PC-9 (cell line): ENCODE results near the gene CNTNAP2. TPM values are rescaled to one million over a fixed set of nuclear protein-coding genes. Genes with fewer than 3 reads are reported as not detected.

Experiments used
- BruUV-seq: library from RNA; stranded (reverse); fragments of 400-500 nt; replicated peaks from 2 replicates; lab custom pipeline; 2021; lab: Mats Ljungman, UMichigan
- CTCF ChIA-PET: fragments of 300-600 bp; sonication (Branson Sonifier 250); formaldehyde crosslinking; loops from one replicate; lab custom pipeline; 2022; ENCODE audit warnings: antibody characterized with exemption; lab: Charles Lee
- POLR2A ChIA-PET: fragments of 300-600 bp; sonication (Branson Sonifier 250); formaldehyde crosslinking; loops from one replicate; lab custom pipeline; 2022; ENCODE audit warnings: antibody characterized with exemption; ENCODE audit not compliant: unreplicated experiment; lab: Charles Lee
- DNase-seq, 2 experiments: peaks; one replicate each; pipeline versions ENCODE4 v3.0.0 to v3.0.0-alpha.2; 2015 to 2022; ENCODE audit warnings: mixed read lengths in 1 of 2
- H2AFZ ChIP-seq: fragments of 200-600 bp; sonication (generic); 2 replicates; pipeline ENCODE4 v1.8.1; 2017; ENCODE audit warnings: antibody characterized with exemption
- H3F3A ChIP-seq: fragments of 200-600 bp; sonication (generic); 2 replicates; pipeline ENCODE4 v1.8.1; 2017; ENCODE audit warnings: antibody characterized with exemption, mild to moderate bottlenecking, low read depth; ENCODE audit not compliant: insufficient read depth
- H3K27ac ChIP-seq: fragments of 200-600 bp; sonication (generic); 2 replicates; pipeline ENCODE4 v1.6.1; 2016; ENCODE audit warnings: mixed run types
- H3K27me3 ChIP-seq: fragments of 200-600 bp; sonication (generic); 2 replicates; pipeline ENCODE4 v1.6.1; 2016; ENCODE audit warnings: low read depth, mixed run types; ENCODE audit not compliant: insufficient read depth
- H3K36me3 ChIP-seq: fragments of 200-600 bp; sonication (generic); 2 replicates; pipeline ENCODE4 v1.6.1; 2016; ENCODE audit warnings: low read depth, mixed run types
- H3K4me1 ChIP-seq: fragments of 200-600 bp; sonication (generic); replicated peaks from 2 replicates; pipeline ENCODE4 v1.6.1; 2016; ENCODE audit warnings: mixed run types; ENCODE audit not compliant: insufficient read depth
- H3K4me2 ChIP-seq: fragments of 200-600 bp; sonication (generic); 2 replicates; pipeline ENCODE4 v1.6.1; 2017; ENCODE audit warnings: mixed run types
- H3K4me3 ChIP-seq: fragments of 200-600 bp; sonication (generic); 2 replicates; pipeline ENCODE4 v1.6.1; 2016; ENCODE audit warnings: mixed run types
- H3K79me2 ChIP-seq: fragments of 200-600 bp; sonication (generic); 2 replicates; pipeline ENCODE4 v1.6.1; 2017; ENCODE audit warnings: low read depth, mixed run types
- H3K9me2 ChIP-seq: fragments of 200-600 bp; sonication (generic); 2 replicates; pipeline ENCODE4 v1.8.1; 2017; ENCODE audit warnings: mild to moderate bottlenecking; ENCODE audit not compliant: insufficient read depth
- H3K9me3 ChIP-seq: fragments of 200-600 bp; sonication (generic); 2 replicates; pipeline ENCODE4 v1.8.1; 2016; ENCODE audit warnings: low read depth; ENCODE audit not compliant: insufficient read depth
- H4K20me1 ChIP-seq: fragments of 200-600 bp; sonication (generic); 2 replicates; pipeline ENCODE4 v1.8.1; 2017; ENCODE audit not compliant: insufficient read depth
- EZH2 ChIP-seq: fragments of 200-600 bp; sonication (generic); IDR thresholded peaks from 2 replicates; pipeline ENCODE4 v1.8.0; 2017; ENCODE audit warnings: antibody characterized with exemption, low read depth
- intact Hi-C: fragments of 100-400 bp; cut with micrococcal nuclease; formaldehyde crosslinking; loops from one replicate; pipeline ENCODE4 v1.10.0; 2022; ENCODE audit not compliant: unreplicated experiment
- total RNA-seq: library from RNA; stranded (reverse); gene quantifications from 2 replicates; pipeline ENCODE4 v1.2.3, GENCODE V29; 2021
- TF ChIP-seq, protein P1 (sequence below): fragments of 200-600 bp; sonication (generic); conservative IDR thresholded peaks from 2 replicates; pipeline ENCODE4 v1.6.1; 2017; ENCODE audit warnings: mixed run types, antibody characterized with exemption, mild to moderate bottlenecking, moderate library complexity

CNTNAP2 gene
- total RNA-seq, 1 experiment from 2014 or later: not detected

DNA sequence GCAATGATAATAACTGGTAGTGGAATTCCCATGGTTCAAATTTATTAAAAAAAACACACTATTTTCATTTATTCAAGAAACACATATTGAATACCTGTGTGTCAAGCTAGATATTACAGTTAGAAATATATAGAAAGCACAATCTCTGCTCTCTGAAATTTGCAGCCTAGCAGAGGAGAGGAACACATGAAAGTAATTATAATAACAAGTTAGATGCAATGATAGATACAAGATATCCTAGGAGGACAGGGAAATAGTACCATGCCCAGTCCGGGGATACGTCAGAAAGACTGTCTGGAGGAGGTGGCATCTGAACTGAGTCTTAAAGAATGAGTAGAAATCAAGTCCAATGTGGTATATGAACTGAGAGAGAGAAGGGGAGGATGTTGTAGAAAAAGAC lies 1988.3 kb downstream of the CNTNAP2 start:
- Histone ChIP-seq H3K4me1 (no peaks in the 10 kb centered on the region), H3K79me2 (no peaks in the 10 kb centered on the region), H3K4me2 (no peak overlapping the region), H3F3A (no peaks in the 10 kb centered on the region), H3K27ac (no peak overlapping the region), H3K36me3 (no peaks in the 10 kb centered on the region), H3K9me2 (no peaks in the 10 kb centered on the region), H3K9me3 (no peaks in the 10 kb centered on the region), H4K20me1 (no peaks in the 10 kb centered on the region), H3K4me3 (no peak overlapping the region), H3K27me3 (peaks cover 29% of the 10 kb centered on the region), H2AFZ (no peak overlapping the region)
- BruUV-seq: no TSS peak
- TF ChIP-seq, protein P1, sequence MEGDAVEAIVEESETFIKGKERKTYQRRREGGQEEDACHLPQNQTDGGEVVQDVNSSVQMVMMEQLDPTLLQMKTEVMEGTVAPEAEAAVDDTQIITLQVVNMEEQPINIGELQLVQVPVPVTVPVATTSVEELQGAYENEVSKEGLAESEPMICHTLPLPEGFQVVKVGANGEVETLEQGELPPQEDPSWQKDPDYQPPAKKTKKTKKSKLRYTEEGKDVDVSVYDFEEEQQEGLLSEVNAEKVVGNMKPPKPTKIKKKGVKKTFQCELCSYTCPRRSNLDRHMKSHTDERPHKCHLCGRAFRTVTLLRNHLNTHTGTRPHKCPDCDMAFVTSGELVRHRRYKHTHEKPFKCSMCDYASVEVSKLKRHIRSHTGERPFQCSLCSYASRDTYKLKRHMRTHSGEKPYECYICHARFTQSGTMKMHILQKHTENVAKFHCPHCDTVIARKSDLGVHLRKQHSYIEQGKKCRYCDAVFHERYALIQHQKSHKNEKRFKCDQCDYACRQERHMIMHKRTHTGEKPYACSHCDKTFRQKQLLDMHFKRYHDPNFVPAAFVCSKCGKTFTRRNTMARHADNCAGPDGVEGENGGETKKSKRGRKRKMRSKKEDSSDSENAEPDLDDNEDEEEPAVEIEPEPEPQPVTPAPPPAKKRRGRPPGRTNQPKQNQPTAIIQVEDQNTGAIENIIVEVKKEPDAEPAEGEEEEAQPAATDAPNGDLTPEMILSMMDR: no peak
- TF ChIP-seq EZH2: no peak
- intact Hi-C loops: no loop called here
- DNase-seq: no peak
- ChIA-PET POLR2A (interaction anchor here (0.5 kb wide), 1 partner anchor 222 kb away, joined by 7 read pairs; no protein-coding TSS in a partner anchor), CTCF (no interaction called here)

DNA sequence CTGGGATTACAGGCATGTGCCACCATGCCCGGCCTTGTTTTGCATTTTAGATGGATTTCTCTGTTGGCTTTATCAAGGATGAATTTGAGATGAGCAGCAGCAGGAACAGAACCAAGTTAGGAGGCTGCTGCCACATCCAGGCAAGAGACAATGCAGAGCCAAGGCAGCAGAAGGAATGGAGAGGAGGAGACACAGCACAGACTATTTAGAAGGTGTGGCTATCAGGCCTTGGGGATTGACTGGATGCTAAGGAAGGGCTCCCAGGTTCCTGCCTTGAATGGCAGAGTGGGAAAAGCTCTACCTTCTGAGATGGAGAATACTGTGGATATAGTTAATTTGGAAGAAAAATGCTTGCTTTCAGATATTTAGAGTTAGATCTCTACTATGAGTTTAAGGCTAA lies 1989.3 kb downstream of the CNTNAP2 start:
- POLR2A ChIA-PET: no interaction called here
- BruUV-seq: no TSS peak

DNA sequence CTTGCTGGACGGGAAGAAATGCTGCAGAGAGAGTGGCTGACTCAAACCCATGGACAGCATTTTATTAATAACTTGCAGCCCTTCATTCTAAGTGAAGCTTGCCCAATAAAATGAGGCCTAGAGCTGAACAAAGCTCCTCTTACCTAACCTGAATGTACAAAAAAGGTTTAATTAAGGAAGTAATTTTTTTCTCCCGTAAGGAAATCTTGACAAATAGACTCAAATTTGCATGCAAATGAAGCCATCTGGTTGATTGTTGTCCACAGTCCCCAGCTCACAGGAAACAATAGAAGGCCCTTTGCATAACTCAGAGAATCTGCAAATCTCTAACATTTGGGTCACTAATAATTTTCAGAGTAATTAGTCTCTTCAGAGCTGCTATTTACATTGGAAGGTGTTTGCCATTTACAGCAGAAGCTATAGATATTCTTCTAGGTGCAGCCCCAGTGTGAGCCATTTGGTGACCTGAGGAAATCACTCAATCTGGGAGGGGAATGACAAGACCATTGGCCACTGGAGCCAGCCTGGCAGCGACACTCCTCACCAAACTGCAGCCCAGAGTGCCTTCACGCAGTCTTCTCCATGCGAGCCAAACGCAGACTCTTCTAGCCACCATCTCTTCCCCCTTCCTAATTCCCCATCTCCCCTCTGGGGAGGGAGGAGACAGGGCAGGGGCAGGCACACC lies 1991.0 kb downstream of the CNTNAP2 start:
- peaks cover 33% of the 10 kb centered on the region for H3K27me3 ChIP-seq
- no peaks in the 10 kb centered on the region for H4K20me1 ChIP-seq
- H2AFZ ChIP-seq: no peak overlapping the region
- BruUV-seq: no TSS peak
- H3K4me3 ChIP-seq: no peak overlapping the region
- no peaks in the 10 kb centered on the region for H3K9me2 ChIP-seq
- no peak for DNase-seq
- no peaks in the 10 kb centered on the region for H3F3A ChIP-seq
- no peaks in the 10 kb centered on the region for H3K79me2 ChIP-seq
- H3K36me3 ChIP-seq: no peaks in the 10 kb centered on the region
- H3K4me1 ChIP-seq: no peaks in the 10 kb centered on the region
- ChIA-PET CTCF (no interaction called here), POLR2A (no interaction called here)
- H3K27ac ChIP-seq: no peak overlapping the region
- intact Hi-C loops: no loop called here
- TF ChIP-seq, protein P1: no peak
- no peak for TF ChIP-seq EZH2
- H3K4me2 ChIP-seq: no peak overlapping the region
- no peaks in the 10 kb centered on the region for H3K9me3 ChIP-seq

More for the DNA sequence above, 1989.3 kb downstream of the CNTNAP2 start:
- Histone ChIP-seq H3K9me3 (no peaks in the 10 kb centered on the region), H3K27me3 (peaks cover 33% of the 10 kb centered on the region), H3F3A (no peaks in the 10 kb centered on the region), H3K4me1 (no peaks in the 10 kb centered on the region), H3K79me2 (no peaks in the 10 kb centered on the region), H3K27ac (no peak overlapping the region), H2AFZ (no peak overlapping the region; the same call in 1 of the 2 replicates), H3K4me3 (no peak overlapping the region), H3K9me2 (no peaks in the 10 kb centered on the region), H3K4me2 (no peak overlapping the region), H4K20me1 (no peaks in the 10 kb centered on the region), H3K36me3 (no peaks in the 10 kb centered on the region)
- intact Hi-C loops: no loop called here
- CTCF ChIA-PET: no interaction called here
- DNase-seq: no peak
- TF ChIP-seq, protein P1: no peak
- no peak for TF ChIP-seq EZH2
